ENCODE measurements around the gene CLDN14.

- TF ChIP-seq CTCF (IDR thresholded peaks at IDR 0.05) (no peak), POLR2A (IDR thresholded peaks at IDR 0.05) (no peak), POLR2AphosphoS5 (IDR thresholded peaks at IDR 0.05) (no peak), EP300 (IDR thresholded peaks at IDR 0.05) (no peak)
Measured at GRCh38 chr21:36463991-36464390, 15.9 kb downstream of the CLDN14 start.

Data from stomach (tissue), 4 donors.